Colon (tissue), 2 donors: ENCODE data around the gene CARD14.
"Not testable (repeated sequence)": the region's sequence is repeated elsewhere in the genome, so short reads cannot be mapped to it uniquely, and the experiment has no call there.

ENCODE experiments used
- FAIRE-seq: peaks from 2 replicates; lab custom pipeline; 2012; peaks lifted over from hg19 to GRCh38; lab: Jason Lieb, UNC
- donor health status: control.
- donor health status: control.

Gene CARD14

DNA sequence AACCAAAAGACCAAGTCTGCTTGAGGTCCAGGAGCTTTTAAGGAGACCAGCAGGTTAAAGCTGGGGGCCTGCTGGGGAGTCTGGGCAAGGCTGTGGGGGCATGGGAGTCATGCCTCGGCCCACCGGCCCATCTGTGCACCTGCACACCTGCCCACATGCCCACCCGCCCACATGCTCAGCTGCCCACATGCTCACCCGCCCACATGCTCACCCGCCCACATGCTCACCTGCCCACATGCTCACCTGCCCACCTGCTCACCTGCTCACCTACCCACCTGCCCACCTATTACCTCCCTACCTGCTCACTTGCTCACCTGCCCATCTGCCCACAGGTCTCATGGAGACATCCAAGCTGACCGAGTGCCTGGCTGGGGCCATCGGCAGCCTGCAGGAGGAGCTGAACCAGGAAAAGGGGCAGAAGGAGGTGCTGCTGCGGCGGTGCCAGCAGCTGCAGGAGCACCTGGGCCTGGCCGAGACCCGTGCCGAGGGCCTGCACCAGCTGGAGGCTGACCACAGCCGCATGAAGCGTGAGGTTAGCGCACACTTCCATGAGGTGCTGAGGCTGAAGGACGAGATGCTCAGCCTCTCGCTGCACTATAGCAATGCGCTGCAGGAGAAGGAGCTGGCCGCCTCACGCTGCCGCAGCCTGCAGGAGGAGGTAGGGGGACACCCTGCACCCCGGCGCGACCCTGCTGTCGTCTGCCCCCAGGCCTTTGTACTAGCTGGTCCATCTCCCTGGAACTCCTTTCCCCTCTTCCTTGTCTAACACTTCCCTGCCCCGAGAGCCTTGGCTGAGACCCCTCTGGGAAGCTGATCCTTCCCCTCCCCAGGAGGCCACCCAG is 14.0 kb downstream of the CARD14 start:
- no peak for FAIRE-seq

DNA sequence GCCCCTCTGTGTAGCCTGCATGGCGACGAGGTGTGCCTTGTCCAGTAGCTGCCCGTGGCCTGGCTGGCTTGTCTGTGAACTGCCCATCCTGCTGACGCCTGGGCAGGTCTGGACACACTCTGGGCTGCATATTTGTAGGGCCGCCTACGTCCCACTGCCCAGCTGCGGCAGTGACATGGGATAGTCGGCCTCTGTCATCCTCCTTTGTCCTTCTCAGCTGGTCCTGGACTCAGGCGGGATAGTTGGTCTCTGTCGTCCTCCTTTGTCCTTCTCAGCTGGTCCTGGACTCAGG is 14.5 kb downstream of the CARD14 start:
- no peak for FAIRE-seq

DNA sequence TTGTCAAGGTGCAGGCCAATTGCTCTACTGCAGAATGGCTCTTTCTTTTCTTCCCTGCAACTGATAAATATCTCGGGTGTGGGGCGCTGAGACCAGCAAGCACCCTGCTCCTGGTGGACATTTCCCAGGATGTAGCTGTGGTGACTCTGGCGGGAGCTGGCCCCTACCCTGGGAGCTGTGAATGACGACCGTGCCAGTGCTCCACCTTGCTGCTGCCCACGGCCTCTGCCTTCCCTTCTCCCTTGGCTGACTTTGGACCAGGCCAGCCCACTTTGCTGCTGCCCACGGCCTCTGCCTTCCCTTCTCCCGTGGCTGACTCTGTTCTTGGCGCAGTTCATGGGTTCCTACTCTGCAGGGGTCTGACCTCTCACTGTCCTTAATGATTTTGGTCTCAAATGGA is 16.1 kb downstream of the CARD14 start:
- no peak for FAIRE-seq

DNA sequence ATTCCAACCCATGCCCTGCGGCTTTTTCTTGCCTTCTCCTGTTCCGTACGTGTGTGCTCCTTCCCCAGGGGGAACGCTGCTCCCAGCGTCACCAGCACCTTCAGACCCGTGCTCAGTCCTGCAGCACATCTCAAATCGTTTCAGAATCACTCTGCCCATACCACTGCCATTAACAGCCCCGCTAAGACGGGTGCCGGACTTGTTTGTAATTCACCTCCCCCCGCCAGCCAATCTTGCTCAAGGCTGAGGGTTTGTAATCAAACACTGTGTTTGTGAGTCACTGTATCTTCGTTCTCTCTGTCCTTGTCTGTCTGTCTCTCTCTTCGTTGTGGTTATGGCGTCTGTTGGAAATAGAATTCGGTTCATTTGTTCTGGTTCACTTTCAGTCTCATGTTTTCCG is 17.3 kb downstream of the CARD14 start:
- FAIRE-seq = no peak

DNA sequence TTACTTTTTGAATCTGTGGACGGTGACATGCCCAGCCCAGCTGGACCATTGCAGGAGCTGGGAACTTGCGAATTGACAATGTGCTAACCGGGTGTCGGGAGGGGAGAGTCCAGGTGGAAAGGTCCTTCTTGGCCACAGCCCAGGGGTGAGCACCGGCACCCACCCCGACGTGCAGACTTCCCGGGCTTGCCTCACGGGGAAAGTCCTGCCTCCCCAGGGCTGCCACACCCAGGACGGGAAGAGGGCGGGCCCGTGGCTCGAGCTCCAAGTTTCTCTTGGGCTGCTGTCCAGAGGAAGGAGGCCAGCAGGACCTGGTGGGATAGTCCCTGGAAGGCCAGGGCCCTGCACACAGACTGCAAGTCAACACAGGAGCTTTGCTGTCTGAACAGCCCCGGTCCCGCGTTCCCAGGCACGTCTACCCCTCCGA is 17.7 kb downstream of the CARD14 start:
- FAIRE-seq = no peak

DNA sequence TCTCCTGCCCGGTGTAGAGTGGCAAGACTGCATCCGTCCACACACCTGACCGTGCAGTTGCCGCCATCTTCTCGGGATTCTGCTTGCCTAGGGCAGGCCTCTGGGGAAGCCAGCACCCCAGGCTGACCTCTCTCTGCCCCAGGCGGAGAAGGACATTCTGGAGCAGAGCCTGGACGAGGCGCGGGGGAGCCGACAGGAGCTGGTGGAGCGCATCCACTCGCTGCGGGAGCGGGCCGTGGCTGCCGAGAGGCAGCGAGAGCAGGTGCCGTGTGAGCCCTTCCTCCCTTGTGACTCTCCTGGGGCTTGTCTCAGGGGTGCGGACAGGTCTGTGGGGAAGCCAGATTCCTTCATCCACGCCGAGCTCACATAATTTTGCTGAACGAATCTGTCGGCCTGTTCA is 19.8 kb downstream of the CARD14 start:
- no peak for FAIRE-seq

DNA sequence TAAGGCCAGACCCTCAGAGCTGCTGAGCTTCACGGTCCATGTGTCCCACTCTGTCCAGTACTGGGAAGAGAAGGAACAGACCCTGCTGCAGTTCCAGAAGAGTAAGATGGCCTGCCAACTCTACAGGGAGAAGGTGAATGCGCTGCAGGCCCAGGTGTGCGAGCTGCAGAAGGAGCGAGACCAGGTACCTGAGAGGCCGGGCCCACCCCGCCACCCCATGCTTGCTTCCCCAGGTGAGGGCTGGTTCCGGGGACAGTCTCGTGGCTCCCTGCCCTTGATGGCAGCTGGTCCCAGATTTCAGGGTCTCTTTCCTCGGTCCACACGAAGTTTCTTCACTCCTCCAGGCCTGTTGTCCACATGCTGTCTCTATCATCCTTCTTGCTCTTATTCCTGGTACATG is 20.9 kb downstream of the CARD14 start:
- no peak for FAIRE-seq

DNA sequence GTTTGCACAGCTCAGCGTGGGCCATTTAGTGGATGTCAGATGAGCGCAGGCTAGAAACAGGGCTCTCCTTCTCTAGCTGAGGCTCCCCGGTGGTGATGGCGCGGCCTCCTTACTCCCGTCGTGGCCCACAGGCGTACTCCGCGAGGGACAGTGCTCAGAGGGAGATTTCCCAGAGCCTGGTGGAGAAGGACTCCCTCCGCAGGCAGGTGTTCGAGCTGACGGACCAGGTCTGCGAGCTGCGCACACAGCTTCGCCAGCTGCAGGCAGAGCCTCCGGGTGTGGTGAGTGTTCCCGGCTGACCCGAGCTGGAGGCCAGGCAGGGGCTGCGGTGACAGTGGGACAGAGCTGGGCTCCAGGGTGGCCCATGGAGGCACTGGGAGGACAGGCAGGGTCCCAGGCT is 21.4 kb downstream of the CARD14 start:
- no peak for FAIRE-seq

DNA sequence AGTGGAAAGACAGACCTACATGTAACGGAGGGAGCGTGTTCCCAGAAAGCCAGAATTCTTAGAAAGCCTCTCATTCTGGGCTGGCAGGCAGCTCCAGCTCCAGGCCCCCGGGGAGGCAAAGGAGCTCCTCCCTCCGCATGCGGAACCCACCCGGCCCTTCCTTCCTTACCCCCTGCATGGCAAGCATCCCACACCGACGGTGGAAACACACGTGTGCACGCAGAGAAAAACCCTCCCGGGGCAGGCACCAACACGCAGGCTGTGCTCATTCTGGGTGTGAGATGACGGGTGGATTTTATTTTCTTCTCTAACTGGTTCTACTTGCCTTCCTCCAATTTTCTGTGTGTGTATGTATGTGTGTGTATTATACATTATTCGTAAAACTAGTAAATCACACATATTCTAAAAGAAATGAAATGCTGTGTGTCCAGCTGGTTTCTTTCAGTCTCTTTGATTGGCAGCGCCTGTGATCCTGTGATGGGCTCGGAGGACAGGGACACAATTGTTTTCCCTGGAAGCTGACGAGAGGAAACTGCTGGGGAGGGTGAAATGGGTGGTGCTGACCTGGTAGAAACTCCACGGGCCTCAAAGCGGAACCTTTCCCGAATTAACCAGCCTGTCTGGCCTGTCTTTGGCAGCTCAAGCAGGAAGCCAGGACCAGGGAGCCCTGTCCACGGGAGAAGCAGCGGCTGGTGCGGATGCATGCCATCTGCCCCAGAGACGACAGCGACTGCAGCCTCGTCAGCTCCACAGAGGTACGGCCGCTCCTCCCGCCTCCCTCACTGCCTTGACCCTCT is 22.2 kb downstream of the CARD14 start:
- no peak for FAIRE-seq

DNA sequence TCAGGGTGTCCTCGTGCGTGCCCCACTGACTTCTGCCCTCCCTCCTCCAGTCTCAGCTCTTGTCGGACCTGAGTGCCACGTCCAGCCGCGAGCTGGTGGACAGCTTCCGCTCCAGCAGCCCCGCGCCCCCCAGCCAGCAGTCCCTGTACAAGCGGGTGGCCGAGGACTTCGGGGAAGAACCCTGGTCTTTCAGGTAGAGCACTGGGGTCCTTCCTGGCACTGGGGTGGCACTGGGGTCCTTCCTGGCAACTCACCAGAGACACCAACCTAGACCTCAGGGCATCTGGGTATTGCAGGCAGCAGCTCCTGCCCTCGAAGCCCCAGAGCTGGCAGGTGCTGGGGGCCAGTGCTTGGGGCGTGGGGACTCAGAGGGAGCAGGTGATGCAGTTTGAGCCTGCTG is 25.3 kb downstream of the CARD14 start:
- FAIRE-seq = no peak

DNA sequence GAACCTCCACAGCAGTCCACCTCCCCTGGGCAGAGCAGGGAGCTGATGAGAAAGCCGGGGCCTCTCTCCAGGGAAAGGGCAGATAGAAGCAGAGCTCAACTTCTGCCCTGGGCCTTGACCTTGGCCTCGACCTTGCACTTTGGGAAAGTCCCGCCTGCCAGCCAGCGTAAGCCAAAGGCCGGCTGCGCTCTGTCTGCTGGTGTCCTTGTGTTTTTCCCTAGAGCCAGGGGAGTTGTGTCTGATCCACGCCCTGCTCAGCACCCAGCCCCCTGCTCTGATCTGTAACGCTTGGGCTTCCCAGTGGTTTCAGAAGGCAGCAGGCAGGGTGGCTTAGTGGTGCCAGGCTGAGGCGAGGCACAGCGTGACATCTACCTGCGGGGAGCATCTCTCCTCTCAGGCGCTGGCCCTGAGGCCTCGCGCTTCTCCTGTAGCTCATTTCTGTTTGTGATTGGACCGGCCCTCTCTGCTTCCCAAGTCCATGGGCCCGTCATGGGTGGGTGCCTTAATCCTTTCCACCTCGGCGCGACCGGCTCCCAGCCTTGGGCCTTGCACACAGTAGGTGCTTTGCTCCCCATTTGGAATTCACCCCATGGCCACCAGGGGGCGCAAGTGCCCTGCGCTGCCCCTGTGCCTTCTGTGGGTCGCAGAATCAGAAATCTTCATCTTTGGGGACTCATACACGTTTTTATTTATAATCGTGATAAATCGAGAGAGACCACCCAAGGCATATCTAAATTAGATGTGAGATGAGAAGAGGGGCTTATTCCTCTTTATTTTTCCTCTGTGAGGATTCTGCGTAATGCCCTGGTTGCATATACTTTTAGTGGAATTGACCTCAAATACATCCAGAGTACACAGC is 26.1 kb downstream of the CARD14 start:
- FAIRE-seq = no peak

DNA sequence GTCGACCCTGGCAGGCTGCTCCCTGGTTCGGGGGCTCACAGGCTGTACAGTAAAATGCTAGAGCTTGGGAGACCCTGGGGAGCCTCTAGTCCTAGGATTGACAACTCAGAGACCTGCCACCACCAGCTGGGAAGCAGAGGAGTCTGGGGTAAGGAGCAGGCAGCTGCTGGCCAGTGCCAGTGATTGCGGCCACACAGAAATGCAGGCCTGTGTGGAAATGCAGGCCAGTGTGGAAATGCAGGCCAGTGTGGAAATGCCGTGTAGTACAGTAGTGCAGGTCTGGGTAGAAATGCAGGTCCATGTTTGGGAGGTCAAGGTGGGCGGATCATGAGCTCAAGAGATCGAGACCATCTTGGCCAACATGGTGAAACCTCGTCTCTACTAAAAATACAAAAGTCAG is 26.8 kb downstream of the CARD14 start:
- FAIRE-seq = no peak

DNA sequence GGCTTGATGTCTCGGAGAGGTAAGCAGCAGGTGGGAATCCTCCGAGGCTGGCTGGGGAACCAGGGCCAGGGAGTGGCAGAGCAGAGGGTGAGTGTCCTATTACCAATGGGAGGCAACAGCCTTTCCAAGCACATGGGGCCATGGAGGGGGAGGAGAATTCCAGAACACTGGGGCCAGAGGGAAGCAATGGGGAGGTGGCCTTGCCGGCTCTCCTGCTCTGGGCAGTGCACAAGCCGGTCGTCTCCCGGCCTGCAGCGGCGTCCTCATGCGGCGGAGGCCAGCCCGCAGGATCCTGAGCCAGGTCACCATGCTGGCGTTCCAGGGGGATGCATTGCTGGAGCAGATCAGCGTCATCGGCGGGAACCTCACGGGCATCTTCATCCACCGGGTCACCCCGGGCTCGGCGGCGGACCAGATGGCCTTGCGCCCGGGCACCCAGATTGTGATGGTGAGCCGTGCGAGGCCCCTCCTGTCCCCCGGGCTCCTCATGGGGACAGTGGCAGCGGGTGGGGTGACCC is 28.4 kb downstream of the CARD14 start:
- FAIRE-seq = no peak

DNA sequence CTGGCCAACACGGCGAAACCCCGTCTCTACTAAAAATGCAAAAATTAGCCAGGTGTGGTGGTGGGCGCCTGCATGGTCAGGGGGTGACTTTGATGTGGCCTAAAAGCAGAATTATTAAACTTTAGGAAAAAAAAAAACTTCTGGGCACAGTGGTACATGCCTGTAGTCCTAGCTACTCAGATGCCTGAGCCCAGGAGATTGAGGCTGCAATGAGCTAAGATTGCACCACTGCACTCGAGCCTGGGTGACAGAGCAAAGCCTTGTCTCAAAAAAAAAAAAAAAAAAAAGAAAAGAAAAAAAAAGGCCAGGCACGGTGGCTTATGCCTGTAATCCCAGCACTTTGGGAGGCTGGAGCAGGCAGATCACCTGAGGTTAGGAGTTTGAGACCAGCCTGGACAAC is 29.5 kb downstream of the CARD14 start:
- FAIRE-seq = not testable (repeated sequence)

DNA sequence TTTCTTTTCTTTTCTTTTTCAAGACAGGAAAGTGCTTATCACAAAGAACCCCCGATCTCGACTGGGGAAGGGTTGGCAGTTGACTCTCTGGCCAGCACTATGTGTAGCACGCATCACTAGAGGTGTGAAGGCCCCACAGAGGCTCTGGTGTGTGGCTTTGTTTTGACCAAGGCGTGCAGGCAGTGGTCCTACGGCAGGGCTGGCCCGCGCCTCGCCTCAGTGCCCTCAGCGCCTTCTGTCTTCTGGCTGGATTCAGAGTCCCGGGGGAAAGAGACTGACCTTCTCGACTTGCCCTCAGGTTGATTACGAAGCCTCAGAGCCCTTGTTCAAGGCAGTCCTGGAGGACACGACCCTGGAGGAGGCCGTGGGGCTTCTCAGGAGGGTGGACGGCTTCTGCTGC is 31.6 kb downstream of the CARD14 start:
- no peak for FAIRE-seq

DNA sequence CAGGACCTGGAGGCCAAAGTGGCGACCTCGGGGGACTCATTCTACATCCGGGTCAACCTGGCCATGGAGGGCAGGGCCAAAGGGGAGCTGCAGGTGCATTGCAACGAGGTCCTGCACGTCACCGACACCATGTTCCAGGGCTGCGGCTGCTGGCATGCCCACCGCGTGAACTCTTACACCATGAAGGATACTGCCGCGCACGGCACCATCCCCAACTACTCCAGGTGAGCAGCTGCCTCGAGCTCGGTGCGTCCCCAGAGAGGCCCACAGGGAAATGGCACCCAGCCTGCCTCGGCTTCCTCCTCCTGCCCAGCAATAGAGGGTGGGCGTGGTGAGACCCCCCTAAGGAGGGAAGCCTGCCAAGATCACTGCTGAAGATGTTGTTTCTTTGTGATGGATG is 32.4 kb downstream of the CARD14 start:
- FAIRE-seq = no peak

DNA sequence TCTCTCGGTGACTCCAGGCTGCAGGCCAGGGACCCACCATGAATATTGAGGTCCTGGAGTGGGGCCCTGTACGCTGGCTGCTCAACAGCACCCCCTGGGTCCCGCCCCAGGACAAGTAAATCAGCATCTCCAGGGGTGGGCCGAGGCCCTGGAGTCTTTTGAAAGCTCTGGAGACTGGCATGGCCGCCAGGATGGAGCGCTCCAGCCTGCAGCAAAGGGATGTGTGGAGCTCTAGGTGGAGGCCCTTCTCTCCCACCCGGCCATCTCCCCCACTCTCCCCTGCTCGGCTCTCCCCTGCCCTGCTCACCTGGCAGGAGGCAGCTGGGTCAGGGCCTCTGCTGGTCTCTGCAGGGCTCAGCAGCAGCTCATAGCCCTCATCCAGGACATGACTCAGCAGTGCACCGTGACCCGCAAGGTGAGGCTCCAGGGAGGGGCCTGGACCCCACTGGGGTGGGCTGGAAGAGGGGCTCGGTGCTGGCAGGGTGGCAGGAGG is 33.7 kb downstream of the CARD14 start:
- no peak for FAIRE-seq

DNA sequence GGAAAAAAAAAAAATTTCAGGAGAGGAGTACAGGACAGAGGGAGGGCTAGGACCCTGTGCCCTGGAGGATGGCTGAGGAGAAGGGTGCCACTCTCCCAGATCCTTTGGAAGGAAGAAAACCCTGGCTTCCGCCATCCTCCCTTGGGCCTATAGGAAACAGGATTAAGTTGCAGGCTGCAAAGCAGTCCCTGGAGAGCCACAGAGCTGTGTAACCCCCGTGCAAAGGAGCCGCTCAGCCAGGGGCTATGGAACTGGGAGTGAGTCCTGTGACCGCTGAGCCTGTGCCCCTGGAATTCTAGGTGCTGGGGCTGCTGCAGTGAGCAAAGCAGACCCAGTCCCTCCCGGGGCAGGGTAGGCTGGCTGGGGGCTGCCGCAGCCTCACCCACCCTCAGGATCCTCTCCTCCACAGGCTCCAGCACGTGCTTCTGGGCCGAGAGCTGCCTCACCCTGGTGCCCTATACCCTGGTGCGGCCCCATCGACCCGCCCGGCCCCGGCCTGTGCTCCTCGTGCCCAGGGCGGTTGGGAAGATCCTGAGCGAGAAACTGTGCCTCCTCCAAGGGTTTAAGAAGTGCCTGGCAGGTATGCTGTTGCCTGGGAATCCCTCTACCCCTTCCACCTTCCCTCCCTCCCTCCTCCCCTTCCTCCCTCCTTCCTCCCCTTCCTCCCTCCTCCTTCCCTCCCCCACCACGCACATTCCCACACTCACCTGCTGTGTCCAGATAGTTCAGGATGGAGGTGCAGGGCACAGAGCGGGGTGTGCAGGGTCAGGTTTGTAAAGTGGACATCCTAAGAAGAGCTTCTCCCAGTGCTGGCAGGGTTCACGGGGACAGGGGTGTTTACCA is 35.0 kb downstream of the CARD14 start:
- no peak for FAIRE-seq

DNA sequence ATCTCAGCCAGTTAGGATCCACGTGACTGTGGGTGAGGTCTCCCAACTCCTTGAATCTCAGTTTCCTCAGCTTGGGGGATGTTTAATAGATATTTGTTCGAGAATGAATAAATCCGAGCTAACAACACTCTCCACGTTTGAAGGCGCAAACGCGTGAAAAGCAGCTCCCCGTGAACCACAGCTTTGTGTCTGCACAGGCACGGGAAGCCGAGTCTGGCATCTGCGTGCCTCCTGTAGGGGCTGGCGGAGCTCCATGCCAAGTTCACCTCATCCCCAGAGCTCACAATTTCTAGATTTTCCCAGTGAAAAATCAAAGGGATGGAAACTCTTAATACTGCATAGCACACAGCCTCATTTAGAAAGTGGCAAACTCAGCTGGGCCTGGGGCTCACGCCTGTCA is 36.0 kb downstream of the CARD14 start:
- FAIRE-seq = no peak

DNA sequence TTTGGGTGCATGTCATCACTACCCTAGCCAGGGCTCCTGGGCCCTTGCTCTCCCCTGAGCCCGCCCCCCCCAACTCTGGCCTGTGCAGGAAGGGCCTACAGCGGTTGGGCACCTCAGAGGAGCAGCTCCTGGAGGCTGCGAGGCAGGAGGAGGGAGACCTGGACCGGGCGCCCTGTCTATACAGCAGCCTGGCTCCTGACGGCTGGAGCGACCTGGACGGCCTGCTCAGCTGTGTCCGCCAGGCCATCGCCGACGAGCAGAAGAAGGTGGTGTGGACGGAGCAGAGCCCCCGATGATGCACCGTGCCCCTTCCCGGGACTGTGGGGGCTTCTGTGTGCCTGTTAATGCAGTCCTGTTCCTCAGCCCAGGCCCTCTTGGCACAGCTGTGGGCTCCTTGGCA is 38.2 kb downstream of the CARD14 start:
- FAIRE-seq = no peak

DNA sequence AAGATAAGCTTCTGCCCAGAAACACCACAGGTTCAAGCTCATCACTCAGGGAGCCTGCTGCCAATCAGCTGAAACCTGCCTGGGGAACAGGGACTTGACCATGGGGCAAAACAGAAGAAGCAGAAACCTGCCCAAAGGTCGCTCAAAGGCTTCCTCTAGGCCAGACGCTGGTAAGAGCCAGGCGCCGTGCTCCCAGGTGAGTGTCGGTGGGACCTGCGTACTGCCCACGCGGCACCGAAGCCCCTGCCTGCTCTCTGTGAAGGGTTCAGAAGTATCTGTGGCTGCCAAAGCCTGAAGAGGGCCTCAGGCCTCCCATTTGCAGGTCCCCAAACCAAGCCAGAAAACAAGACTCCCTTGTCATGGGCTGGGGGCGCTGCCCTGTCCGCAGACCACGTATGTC is 39.9 kb downstream of the CARD14 start:
- FAIRE-seq = no peak
